H1 (cell line): ENCODE results near the gene NR3C2. TPM values are rescaled to one million over a fixed set of nuclear protein-coding genes. Genes with fewer than 3 reads are reported as not detected.

Source experiments
- CTCF ChIA-PET: fragments of 300-600 bp; sonication (Branson Sonifier 250); formaldehyde crosslinking; loops from one replicate; lab custom pipeline; 2021; ENCODE audit not compliant: partially characterized antibody; lab: Charles Lee
- POLR2A ChIA-PET: fragments of 300-600 bp; sonication (Branson Sonifier 250); formaldehyde crosslinking; loops from one replicate; lab custom pipeline; 2021; ENCODE audit warnings: inconsistent platforms; ENCODE audit not compliant: partially characterized antibody; lab: Charles Lee
- DNase-seq, 2 experiments: peaks; one replicate each; pipeline versions ENCODE4 v3.0.0 to v3.0.0-alpha.2; 2010 to 2022; ENCODE audit warnings: low spot score in 2 of 2, low read depth in 1 of 2, mixed read lengths in 1 of 2
- FAIRE-seq: peaks from 2 replicates; lab custom pipeline; 2011; peaks lifted over from hg19 to GRCh38; lab: Jason Lieb, UNC
- H2AFZ ChIP-seq: 2 replicates; pipeline ENCODE4 v1.8.1; 2012; ENCODE audit warnings: low read length, inconsistent platforms
- H2AK5ac ChIP-seq: 2 replicates; pipeline ENCODE4 v1.6.1; 2013; ENCODE audit warnings: low read depth, low read length
- H2BK120ac ChIP-seq: replicated peaks from 2 replicates; pipeline ENCODE3; 2013; ENCODE audit warnings: low read depth, low read length, inconsistent platforms
- H2BK12ac ChIP-seq: 2 replicates; pipeline ENCODE4 v1.6.1; 2013; ENCODE audit warnings: low read depth, low read length
- H2BK15ac ChIP-seq: 2 replicates; pipeline ENCODE4 v1.6.1; 2013; ENCODE audit warnings: low read length
- H2BK20ac ChIP-seq: 2 replicates; pipeline ENCODE4 v1.6.1; 2013; ENCODE audit warnings: low read length
- H2BK5ac ChIP-seq: 2 replicates; pipeline ENCODE4 v1.6.1; 2013; ENCODE audit warnings: low read depth, low read length
- H3K14ac ChIP-seq: 2 replicates; pipeline ENCODE4 v1.6.1; 2013; ENCODE audit warnings: inconsistent platforms; ENCODE audit not compliant: insufficient read length
- H3K18ac ChIP-seq: 2 replicates; pipeline ENCODE4 v1.6.1; 2013; ENCODE audit warnings: low read length; ENCODE audit errors: extremely low read depth
- H3K23ac ChIP-seq: 2 replicates; pipeline ENCODE4 v1.6.1; 2013; ENCODE audit warnings: inconsistent platforms; ENCODE audit not compliant: insufficient read length
- H3K23me2 ChIP-seq: 2 replicates; pipeline ENCODE4 v1.6.1; 2013; ENCODE audit warnings: low read depth, low read length
- H3K27ac ChIP-seq: 2 replicates; pipeline ENCODE4 v1.6.1; 2011; ENCODE audit warnings: low read depth, low read length, inconsistent platforms
- H3K27me3 ChIP-seq, 4 experiments: replicated peaks in 1 of 4; 1 replicate in 1 of 4; 2 replicates in 3 of 4; pipeline versions ENCODE4 v1.6.1 to v1.8.1; 2011 to 2013; ENCODE audit warnings: low read length in 3 of 4, mild to moderate bottlenecking in 3 of 4, inconsistent platforms in 2 of 4, mixed read lengths in 2 of 4, moderate library complexity in 1 of 4; ENCODE audit not compliant: control insufficient read depth in 3 of 4, insufficient read depth in 3 of 4; ENCODE audit errors: extremely low read depth in 1 of 4
- H3K36me3 ChIP-seq, 4 experiments: 2 replicates each; pipeline versions ENCODE4 v1.6.1 to v1.8.1; 2011 to 2013; ENCODE audit warnings: mild to moderate bottlenecking in 4 of 4, low read length in 3 of 4, moderate library complexity in 2 of 4, control low read depth in 1 of 4, inconsistent platforms in 1 of 4; ENCODE audit not compliant: insufficient read depth in 4 of 4, control insufficient read depth in 2 of 4
- H3K4ac ChIP-seq: replicated peaks from 2 replicates; pipeline ENCODE3; 2013; ENCODE audit warnings: low read length, low read depth, mixed read lengths, inconsistent platforms; ENCODE audit not compliant: insufficient read length
- H3K4me1 ChIP-seq, 4 experiments: replicated peaks in 1 of 4; 1 replicate in 1 of 4; 2 replicates in 3 of 4; pipeline versions ENCODE4 v1.6.1 to v1.8.1; 2011 to 2013; ENCODE audit warnings: low read length in 3 of 4, inconsistent platforms in 2 of 4, mixed read lengths in 1 of 4; ENCODE audit not compliant: insufficient read depth in 4 of 4, control insufficient read depth in 3 of 4
- H3K4me2 ChIP-seq, 2 experiments: 2 replicates each; pipeline versions ENCODE4 v1.6.1 to v1.8.1; 2011 to 2013; ENCODE audit warnings: low read depth in 2 of 2, low read length in 2 of 2, control low read depth in 1 of 2, inconsistent platforms in 1 of 2, mild to moderate bottlenecking in 1 of 2; ENCODE audit not compliant: insufficient read depth in 1 of 2
- H3K4me3 ChIP-seq, 4 experiments: fragments of 200-600, 300-600 bp in 1 of 4; sonication (generic), shearing (Covaris generic), sonication (Bioruptor Twin) in 1 of 4; 2 replicates each; pipeline versions ENCODE4 v1.5.1 to v1.8.1; 2011 to 2016; ENCODE audit warnings: low read length in 4 of 4, low read depth in 3 of 4, control low read depth in 2 of 4, inconsistent platforms in 2 of 4, mild to moderate bottlenecking in 2 of 4, mixed read lengths in 1 of 4, moderate library complexity in 1 of 4; ENCODE audit not compliant: insufficient read depth in 2 of 4; ENCODE audit errors: extremely low read depth in 1 of 4
- H3K56ac ChIP-seq: replicated peaks from 2 replicates; pipeline ENCODE3; 2013; ENCODE audit warnings: low read depth, mild to moderate bottlenecking, mixed read lengths, low read length, inconsistent platforms; ENCODE audit not compliant: insufficient read length
- H3K79me1 ChIP-seq: 2 replicates; pipeline ENCODE4 v1.6.1; 2013; ENCODE audit warnings: low read depth, low read length, control low read depth
- H3K79me2 ChIP-seq, 2 experiments: 2 replicates each; pipeline versions ENCODE4 v1.6.1 to v1.8.1; 2012 to 2013; ENCODE audit warnings: low read length in 2 of 2, mild to moderate bottlenecking in 2 of 2, inconsistent platforms in 1 of 2; ENCODE audit not compliant: insufficient read depth in 2 of 2, control insufficient read depth in 1 of 2
- H3K9ac ChIP-seq, 4 experiments: replicated peaks in 1 of 4; 1 replicate in 1 of 4; 2 replicates in 3 of 4; pipeline versions ENCODE4 v1.6.1 to v1.8.1; 2011 to 2013; ENCODE audit warnings: low read depth in 3 of 4, low read length in 3 of 4, control low read depth in 2 of 4, mild to moderate bottlenecking in 2 of 4, moderate library complexity in 2 of 4, inconsistent platforms in 1 of 4; ENCODE audit errors: extremely low read depth in 1 of 4
- H3K9me3 ChIP-seq, 2 experiments: 2 replicates each; pipeline versions ENCODE4 v1.6.1 to v1.8.1; 2012 to 2013; ENCODE audit warnings: mild to moderate bottlenecking in 2 of 2, moderate library complexity in 2 of 2, control low read depth in 1 of 2, inconsistent platforms in 1 of 2, low read depth in 1 of 2, low read length in 1 of 2, mixed read lengths in 1 of 2; ENCODE audit not compliant: insufficient read depth in 2 of 2
- H4K20me1 ChIP-seq, 2 experiments: replicated peaks in 1 of 2; 2 replicates each; pipeline versions ENCODE3 to v1.8.1; 2011 to 2013; ENCODE audit warnings: inconsistent platforms in 2 of 2, low read length in 2 of 2, mild to moderate bottlenecking in 1 of 2; ENCODE audit not compliant: insufficient read depth in 2 of 2, control insufficient read depth in 1 of 2
- H4K5ac ChIP-seq: 2 replicates; pipeline ENCODE4 v1.6.1; 2013; ENCODE audit warnings: low read length, low read depth, mixed read lengths, inconsistent platforms; ENCODE audit not compliant: insufficient read length
- H4K8ac ChIP-seq: 2 replicates; pipeline ENCODE4 v1.8.0; 2013; ENCODE audit warnings: mild to moderate bottlenecking, moderate library complexity, low read length, inconsistent platforms; ENCODE audit not compliant: insufficient read depth; ENCODE audit errors: extremely low read depth
- H4K91ac ChIP-seq: replicated peaks from 2 replicates; pipeline ENCODE3; 2013; ENCODE audit warnings: low read length, mixed read lengths, inconsistent platforms; ENCODE audit not compliant: insufficient read length
- ATF3 ChIP-seq: IDR thresholded peaks from 2 replicates; pipeline ENCODE4 v1.6.1; 2011; ENCODE audit warnings: low read depth, mild to moderate bottlenecking, low read length; ENCODE audit not compliant: insufficient read depth
- BCL11A ChIP-seq, 2 experiments: IDR thresholded peaks; one replicate each; pipeline ENCODE4 v1.6.1; 2011; ENCODE audit warnings: low read depth in 2 of 2, low read length in 2 of 2, mild to moderate bottlenecking in 2 of 2
- BRCA1 ChIP-seq: IDR thresholded peaks from 2 replicates; pipeline ENCODE4 v1.6.1; 2012; ENCODE audit warnings: low read depth, low read length, improper control_type of control experiment
- CBX5 ChIP-seq: fragments of 300-800, 300-1000 bp; sonication (generic); IDR thresholded peaks from 2 replicates; pipeline ENCODE4 v1.7.1; 2016; ENCODE audit warnings: antibody characterized with exemption, low read length, low read depth
- CTBP2 ChIP-seq: IDR thresholded peaks from 2 replicates; pipeline ENCODE4 v1.7.0; 2011; ENCODE audit warnings: borderline replicate concordance, mild to moderate bottlenecking, moderate library complexity, mixed read lengths, low read length; ENCODE audit not compliant: insufficient read depth, insufficient read length
- EGR1 ChIP-seq: IDR thresholded peaks from 2 replicates; pipeline ENCODE4 v1.6.1; 2011; ENCODE audit warnings: low read depth, low read length, borderline replicate concordance
- JUN ChIP-seq: IDR thresholded peaks from 2 replicates; pipeline ENCODE4 v1.6.1; 2011; ENCODE audit warnings: low read depth, mild to moderate bottlenecking, improper control_type of control experiment, low read length
- JUND ChIP-seq: IDR thresholded peaks from 2 replicates; pipeline ENCODE4 v1.6.1; 2011; ENCODE audit warnings: mild to moderate bottlenecking, improper control_type of control experiment, low read length
- KDM4A ChIP-seq: IDR thresholded peaks from one replicate; pipeline ENCODE4 v1.7.1; 2012; ENCODE audit warnings: low read depth, mild to moderate bottlenecking, moderate library complexity, low read length, inconsistent platforms; ENCODE audit not compliant: severe bottlenecking
- NANOG ChIP-seq: IDR thresholded peaks from 2 replicates; pipeline ENCODE4 v1.6.1; 2011; ENCODE audit warnings: low read length, low read depth, mild to moderate bottlenecking, inconsistent platforms; ENCODE audit not compliant: insufficient read depth, poor library complexity, severe bottlenecking
- PHF8 ChIP-seq: fragments of 200-600 bp; sonication (generic); conservative IDR thresholded peaks from 2 replicates; pipeline ENCODE4 v1.7.1; 2012; ENCODE audit warnings: low read depth, mild to moderate bottlenecking, inconsistent platforms, low read length, moderate library complexity
- RBBP5 ChIP-seq: IDR thresholded peaks from 2 replicates; pipeline ENCODE4 v1.7.1; 2012; ENCODE audit warnings: low read depth, mild to moderate bottlenecking, inconsistent platforms, low read length, moderate library complexity, borderline replicate concordance
- SIRT6 ChIP-seq: IDR thresholded peaks from one replicate; pipeline ENCODE4 v1.7.1; 2012; ENCODE audit warnings: low read length, inconsistent platforms
- SRF ChIP-seq: IDR thresholded peaks from 2 replicates; pipeline ENCODE4 v1.6.1; 2011; ENCODE audit warnings: mild to moderate bottlenecking, low read depth, low read length, moderate library complexity
- WGBS, 2 experiments: shearing (Covaris generic) in 1 of 2; methylation state at CpG; one replicate each; pipeline versions ENCODE4 v1.1.6 to v1.1.7; 2013 to 2015; ENCODE audit warnings: low lambda C conversion rate in 2 of 2, mixed read lengths in 2 of 2, inconsistent platforms in 1 of 2, low coverage in 1 of 2, missing lambda C conversion rate in 1 of 2; ENCODE audit not compliant: insufficient replicate concordance in 2 of 2, insufficient coverage in 1 of 2, insufficient read length in 1 of 2; ENCODE audit errors: extremely low coverage in 1 of 2, missing lambda C conversion rate in 1 of 2; 5-methylcytosine and 5-hydroxymethylcytosine counted together
- polyA plus RNA-seq, 7 experiments: library from polyadenylated mRNA; depleted of rRNA in 3 of 7; stranded (reverse) in 5 of 7; unstranded in 2 of 7; fragments of >200 nt in 5 of 7; fragments of 200-250 nt in 2 of 7; gene quantifications; 1 replicate in 5 of 7; 2 replicates in 1 of 7; 4 replicates in 1 of 7; pipeline versions ENCODE4 v1.2.1 to v1.2.3, GENCODE V29; 2011 to 2013; ENCODE audit warnings: missing spikeins in 2 of 7, mixed read lengths in 2 of 7
- total RNA-seq: library from RNA; stranded (reverse); fragmentation: NEBNext Ultra II Directional; extraction: Animal tissue kit (Norgen Biotek cat#: 25700); gene quantifications from 2 replicates; pipeline ENCODE4 v1.2.1, GENCODE V29; 2021

Gene NR3C2
- total and polyA plus RNA-seq, 2 of the 8 experiments (the other 6 are each of a cell fraction or from before 2014, with no cell fraction given) = 0.80 to 3.9 TPM

DNA sequence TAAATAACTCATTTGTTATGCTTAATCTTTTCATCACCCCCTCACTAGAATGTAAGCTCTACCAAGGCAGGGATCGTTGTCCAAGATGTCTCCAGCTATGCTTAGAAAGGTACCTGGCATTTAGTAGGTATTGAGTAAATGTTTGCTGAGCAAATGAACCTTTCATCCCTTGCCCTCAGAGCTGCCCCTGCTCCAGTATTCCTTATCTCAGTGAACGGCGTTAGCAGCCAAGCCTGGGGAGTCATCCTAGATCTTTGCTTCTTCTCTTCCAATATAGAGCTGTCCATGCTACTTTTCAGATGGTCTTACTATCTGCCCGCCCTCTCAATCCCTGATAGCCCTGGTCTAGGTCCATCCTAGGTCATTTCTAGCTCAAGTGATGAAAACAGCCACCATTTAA lies 188.4 kb downstream of the NR3C2 start:
- no peak overlapping the region for H2AFZ ChIP-seq
- no peak overlapping the region for H4K8ac ChIP-seq
- FAIRE-seq (no peak), DNase-seq (no peak)
- no peak overlapping the region for H2AK5ac ChIP-seq
- no peaks in the 10 kb centered on the region for H3K79me1 ChIP-seq
- no peak overlapping the region for H2BK120ac ChIP-seq
- H3K23ac ChIP-seq = no peak overlapping the region
- 95% methylated on average over 4 of the region's 4 CpGs; no CpG with 5 or more reads in 1 of the 2 experiments for WGBS, 2 experiments
- H3K4me2 ChIP-seq = no peak overlapping the region
- H3K27ac ChIP-seq = no peak overlapping the region
- no peak overlapping the region for H3K4me3 ChIP-seq
- H2BK15ac ChIP-seq = no peak overlapping the region
- H3K9me3 ChIP-seq = no peaks in the 10 kb centered on the region
- H2BK12ac ChIP-seq = no peak overlapping the region
- no peak overlapping the region for H3K4ac ChIP-seq
- no peak overlapping the region for H3K9ac ChIP-seq
- no peak overlapping the region for H2BK20ac ChIP-seq
- H3K36me3 ChIP-seq = no peaks in the 10 kb centered on the region
- no peak overlapping the region for H2BK5ac ChIP-seq
- no peak overlapping the region for H4K91ac ChIP-seq
- H3K14ac ChIP-seq = no peak overlapping the region
- no peaks in the 10 kb centered on the region for H3K23me2 ChIP-seq
- H4K5ac ChIP-seq = no peak overlapping the region
- no peak overlapping the region for H3K56ac ChIP-seq
- peaks cover 0 to 2% (median 0%) of the 10 kb centered on the region in 4 experiments; a peak in 1 of 7 replicates for H3K27me3 ChIP-seq
- H3K79me2 ChIP-seq = no peaks in the 10 kb centered on the region
- H3K18ac ChIP-seq = no peak overlapping the region
- H4K20me1 ChIP-seq = no peaks in the 10 kb centered on the region
- ChIA-PET CTCF (interaction anchor here (0.5 to 1.2 kb wide), 3 partner anchors 8 to 192 kb away, joined by 3 read pairs; no protein-coding TSS in a partner anchor), POLR2A (no interaction called here)
- no peaks in the 10 kb centered on the region for H3K4me1 ChIP-seq
- TF ChIP-seq BRCA1 (no peak), BCL11A (IDR thresholded peaks at IDR 0.05; ENCODE audit: low read depth in 2 of 2, low read length in 2 of 2) (no peak), SIRT6 (no peak), CTBP2 (no peak), ATF3 (no peak), KDM4A (no peak), JUN (no peak), NANOG (no peak), RBBP5 (no peak), SRF (no peak), CBX5 (no peak), EGR1 (no peak), JUND (no peak), PHF8 (no peak)
